GM10847 (cell line): ENCODE results near the gene KCNJ12.

Source experiments
- POLR2A ChIP-seq: IDR thresholded peaks from 2 replicates; pipeline ENCODE4 v1.6.1; 2011; ENCODE audit not compliant: insufficient read length; ENCODE audit errors: extremely low read depth

Gene KCNJ12

GRCh38 chr17:21452377-21453143 lies 76.4 kb downstream of the KCNJ12 start:
- TF ChIP-seq POLR2A = no peak

- no peak for TF ChIP-seq POLR2A
Observed at GRCh38 chr17:21453144-21453898, 77.2 kb downstream of the KCNJ12 start.

GRCh38 chr17:21454441-21454840 lies 78.3 kb downstream of the KCNJ12 start:
- TF ChIP-seq POLR2A = no peak

DNA sequence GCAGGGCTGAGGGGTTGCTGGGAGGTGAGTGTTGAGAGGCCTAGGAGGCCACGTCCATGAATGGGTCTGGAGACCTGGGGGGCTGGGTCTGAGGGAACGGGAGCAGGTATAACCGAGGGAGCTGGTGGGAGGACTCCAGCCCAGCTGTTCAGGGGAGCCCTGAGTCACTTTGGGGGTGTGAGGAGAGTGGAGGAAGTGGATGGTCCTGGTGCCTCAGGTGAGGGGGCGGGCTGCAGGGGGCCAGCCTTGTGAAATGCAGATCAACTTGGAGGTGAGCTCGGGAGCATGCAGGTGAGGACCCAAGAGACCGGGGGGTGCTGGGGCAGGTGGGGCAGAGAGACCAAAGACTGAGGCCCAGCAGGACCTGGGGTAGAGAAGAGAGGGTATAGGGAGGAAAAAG lies 79.6 kb downstream of the KCNJ12 start:
- TF ChIP-seq POLR2A = no peak

DNA sequence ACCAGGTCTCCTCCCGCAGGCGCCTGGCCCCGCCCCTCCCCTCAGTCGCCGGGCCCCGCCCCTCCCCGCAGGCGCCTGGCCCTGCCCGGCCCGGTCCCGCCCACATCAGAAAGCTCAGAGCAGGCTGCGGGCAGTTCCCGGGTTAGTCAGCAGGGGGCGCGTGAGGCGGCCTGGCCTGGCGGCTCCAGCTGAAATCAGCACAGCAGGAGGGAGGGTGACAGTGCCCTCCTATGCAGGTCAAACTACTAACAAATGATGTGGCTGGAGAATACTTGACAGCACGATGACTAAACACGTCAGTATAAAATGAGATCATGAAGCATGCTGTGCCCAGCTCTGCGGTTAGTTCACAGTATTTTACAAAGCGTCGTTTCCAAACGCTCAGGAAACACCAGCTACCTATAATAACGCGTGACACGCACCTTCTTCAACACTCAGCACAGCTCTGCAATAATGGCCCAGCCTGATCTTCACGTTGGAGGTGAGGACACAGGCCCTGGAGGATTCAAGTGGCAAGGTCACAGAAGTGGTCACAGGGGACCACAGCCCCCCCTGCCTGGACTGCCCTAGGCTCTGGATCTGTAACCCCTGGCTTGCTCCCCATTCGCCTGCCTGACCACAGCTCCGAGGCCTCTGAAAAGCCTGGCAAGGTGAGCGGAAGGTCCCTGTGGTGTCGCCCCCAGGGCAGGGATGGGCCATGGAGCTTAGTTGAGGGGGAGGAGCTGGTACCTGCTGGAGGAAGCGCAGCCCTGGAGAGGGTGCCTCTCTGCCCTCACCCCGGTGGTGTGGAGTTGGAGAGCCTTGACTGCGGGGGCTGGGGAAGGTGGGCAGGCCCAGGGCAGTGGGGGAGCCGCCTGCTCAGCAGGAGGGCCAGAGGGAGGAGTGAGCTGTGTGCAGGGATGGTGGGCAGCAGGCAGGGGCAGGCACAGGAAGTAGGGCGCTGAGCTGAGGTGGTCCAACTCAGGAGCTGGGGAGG lies 81.2 kb downstream of the KCNJ12 start:
- no peak for TF ChIP-seq POLR2A

- TF ChIP-seq POLR2A = no peak
Observed at GRCh38 chr17:21458054-21458453, 81.9 kb downstream of the KCNJ12 start.

DNA sequence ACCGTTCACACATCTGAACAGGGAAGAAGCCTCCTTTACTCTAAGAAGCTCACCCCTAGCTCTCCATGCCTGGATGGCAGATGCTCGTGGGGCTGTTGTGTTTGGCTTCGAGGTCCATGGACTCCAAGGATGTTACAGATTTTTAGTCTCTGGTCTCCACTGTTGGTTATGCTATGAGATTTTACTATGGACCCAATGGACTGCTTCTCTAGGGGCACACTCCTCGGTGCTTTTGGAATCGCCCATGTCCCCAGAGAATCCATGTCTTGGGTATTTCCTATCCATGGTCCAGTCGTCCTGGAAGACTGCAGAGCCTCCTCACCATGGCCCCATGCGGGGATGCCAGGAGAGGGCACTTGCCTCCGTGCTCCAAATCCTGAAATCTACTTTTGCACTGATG lies 83.4 kb downstream of the KCNJ12 start:
- no peak for TF ChIP-seq POLR2A

DNA sequence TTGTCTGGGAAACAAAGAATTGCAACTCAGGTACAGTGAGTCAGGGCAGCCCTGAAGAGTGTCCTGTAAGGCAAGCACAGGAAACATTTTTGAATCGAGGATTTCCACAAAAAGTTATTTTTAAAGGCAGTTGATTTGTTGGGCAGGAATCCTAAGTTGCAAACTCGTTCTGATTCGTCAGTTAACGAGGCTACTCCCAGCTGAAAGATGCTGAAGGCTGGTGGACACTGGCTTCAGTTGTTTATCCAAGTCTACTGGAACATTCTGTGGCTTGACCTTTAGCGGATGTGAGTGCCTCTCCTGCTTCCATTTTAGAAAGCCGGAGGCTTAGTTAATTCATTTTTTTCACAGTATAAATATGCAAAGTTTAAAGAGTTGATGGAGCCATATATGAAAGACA lies 84.2 kb downstream of the KCNJ12 start:
- no peak for TF ChIP-seq POLR2A

GRCh38 chr17:21462237-21462636 lies 86.1 kb downstream of the KCNJ12 start:
- no peak for TF ChIP-seq POLR2A

GRCh38 chr17:21463204-21463661 lies 87.1 kb downstream of the KCNJ12 start:
- no peak for TF ChIP-seq POLR2A

DNA sequence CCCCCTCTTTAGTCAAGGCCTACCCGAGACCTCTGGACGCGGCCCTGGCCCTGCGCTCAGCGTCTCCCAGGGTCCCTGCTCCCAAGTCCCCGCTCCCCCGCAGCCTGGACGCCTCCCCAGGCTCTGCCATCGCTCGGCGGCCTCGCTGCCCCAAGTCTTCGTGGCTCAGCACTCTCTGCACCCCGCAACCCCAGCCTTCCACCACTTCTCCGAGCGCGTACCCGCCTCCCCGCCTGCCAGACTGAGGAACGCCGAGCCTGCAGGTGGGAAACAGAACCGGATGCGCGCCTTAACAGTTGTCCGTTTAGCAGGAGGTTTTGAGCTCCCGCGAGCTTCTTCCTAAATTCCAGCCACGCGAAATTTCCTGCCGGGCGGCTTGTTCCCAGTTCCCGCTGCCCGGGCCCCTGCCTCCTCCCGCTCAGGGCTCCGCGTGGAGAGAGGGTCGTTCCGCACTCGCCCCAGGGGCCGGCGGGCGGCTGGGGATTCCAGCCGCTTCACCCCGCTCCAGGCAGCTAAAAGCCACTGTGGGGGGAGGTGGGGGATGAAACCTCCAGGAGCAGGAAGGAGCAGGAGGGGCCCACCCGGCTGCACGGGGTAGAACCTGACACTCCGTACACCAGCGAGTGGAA lies 87.7 kb downstream of the KCNJ12 start:
- TF ChIP-seq POLR2A = no peak

- no peak for TF ChIP-seq POLR2A
Observed at GRCh38 chr17:21464611-21465021, 88.5 kb downstream of the KCNJ12 start.

GRCh38 chr17:21466550-21466949 lies 90.4 kb downstream of the KCNJ12 start:
- TF ChIP-seq POLR2A = no peak

DNA sequence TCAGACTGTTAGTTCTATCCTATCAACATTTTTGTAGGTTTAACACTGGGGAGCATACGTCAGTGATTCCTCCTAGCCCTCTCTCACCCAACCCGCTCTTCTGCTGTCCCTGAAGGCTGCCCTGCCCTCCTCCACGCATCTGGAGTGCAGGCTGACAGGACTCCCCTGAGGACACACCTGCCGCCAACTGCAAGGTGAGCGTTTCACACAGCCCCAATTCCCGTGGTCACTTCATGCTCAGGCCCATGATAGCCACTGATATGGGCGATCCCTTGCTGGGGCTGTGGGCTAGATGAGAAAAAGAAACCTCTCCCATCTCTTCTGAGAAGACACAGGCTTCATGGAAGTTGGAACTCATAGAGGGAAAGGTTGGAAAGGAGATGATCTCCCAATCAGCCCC lies 91.0 kb downstream of the KCNJ12 start:
- TF ChIP-seq POLR2A = no peak

- no peak for TF ChIP-seq POLR2A
Observed at GRCh38 chr17:21467739-21468490, 91.8 kb downstream of the KCNJ12 start.
